AG04449 (cell line): Measurements from ENCODE around the gene PLCL1.
"Not testable (repeated sequence)": the region's sequence is repeated elsewhere in the genome, so short reads cannot be mapped to it uniquely, and the experiment has no call there.

Source experiments
- CTCF ChIA-PET: fragments of 350-600 bp; formaldehyde crosslinking; extraction: SDS; loops from one replicate; lab custom pipeline; 2021; ENCODE audit warnings: antibody characterized with exemption; lab: Yijun Ruan, JAX
- POLR2A ChIA-PET: fragments of 400-600, 350-600 bp; formaldehyde crosslinking; extraction: SDS; loops from one replicate; lab custom pipeline; 2020; ENCODE audit warnings: antibody characterized with exemption, inconsistent platforms; lab: Yijun Ruan, JAX
- DNase-seq: peaks from one replicate; pipeline ENCODE4 v3.0.0-alpha.2; 2010; ENCODE audit warnings: low read depth, low spot score
- H3K4me3 ChIP-seq: 2 replicates; pipeline ENCODE4 v1.5.1; 2011; ENCODE audit warnings: low read depth, mild to moderate bottlenecking, control low read depth, low read length
- CTCF ChIP-seq: IDR thresholded peaks from one replicate; pipeline ENCODE4 v1.5.1; 2011; ENCODE audit warnings: mild to moderate bottlenecking, moderate library complexity, low read length, control low read depth, inconsistent platforms; ENCODE audit not compliant: insufficient read depth; ENCODE audit errors: missing control alignments

Gene PLCL1

GRCh38 chr2:197814526-197814925 lies 10.1 kb downstream of the PLCL1 start:
- CTCF ChIA-PET: interaction anchor here (0.6 to 2.1 kb wide), 4 partner anchors 9 to 238 kb away, joined by 3 to 5 read pairs (median 3); no protein-coding TSS in a partner anchor
- POLR2A ChIA-PET: no interaction called here
- no peak for TF ChIP-seq CTCF
- H3K4me3 ChIP-seq: no peak overlapping the region
- DNase-seq: no peak

DNA sequence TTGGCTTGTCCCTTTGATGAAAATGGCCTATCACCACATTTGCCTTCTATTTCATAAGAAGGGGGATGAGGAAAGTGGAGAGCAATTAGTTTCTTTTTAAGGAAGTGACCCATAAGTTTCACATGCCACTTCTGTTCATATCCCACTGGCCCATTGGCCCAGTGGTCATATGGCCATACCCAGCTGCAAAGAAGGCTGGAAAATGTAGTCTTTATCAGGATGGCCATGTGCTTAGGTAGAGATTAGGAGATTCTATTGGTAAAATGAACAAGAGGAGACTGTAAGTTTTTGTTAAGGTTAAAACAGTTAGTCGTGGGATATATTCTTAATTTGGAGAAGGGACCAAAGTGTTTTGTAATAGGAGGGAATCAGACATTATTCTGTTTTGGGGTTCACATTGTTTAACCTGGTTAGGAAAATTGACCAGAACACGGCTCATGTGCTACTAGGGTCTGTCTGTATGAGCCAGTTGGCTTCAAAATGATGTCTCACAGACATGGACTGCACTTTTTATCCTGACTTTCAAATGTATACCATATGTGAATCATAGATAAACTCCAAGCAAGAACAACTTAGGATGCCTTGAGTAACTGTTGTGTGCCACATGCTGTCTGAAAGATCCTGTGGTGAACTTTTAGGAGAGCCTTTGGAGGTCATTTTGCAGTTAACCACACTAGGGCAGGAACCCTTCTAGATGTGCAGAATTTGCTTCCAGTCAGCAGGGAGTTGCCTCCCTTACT lies 17.3 kb downstream of the PLCL1 start:
- no peak for TF ChIP-seq CTCF
- no peak for DNase-seq
- CTCF ChIA-PET: no interaction called here

GRCh38 chr2:197822333-197822732 lies 17.9 kb downstream of the PLCL1 start:
- no peak for DNase-seq
- no peak overlapping the region for H3K4me3 ChIP-seq
- CTCF ChIA-PET: no interaction called here
- POLR2A ChIA-PET: no interaction called here
- TF ChIP-seq CTCF: no peak

More for the DNA sequence above, 17.3 kb downstream of the PLCL1 start:
- no peak overlapping the region for H3K4me3 ChIP-seq
- POLR2A ChIA-PET: no interaction called here

DNA sequence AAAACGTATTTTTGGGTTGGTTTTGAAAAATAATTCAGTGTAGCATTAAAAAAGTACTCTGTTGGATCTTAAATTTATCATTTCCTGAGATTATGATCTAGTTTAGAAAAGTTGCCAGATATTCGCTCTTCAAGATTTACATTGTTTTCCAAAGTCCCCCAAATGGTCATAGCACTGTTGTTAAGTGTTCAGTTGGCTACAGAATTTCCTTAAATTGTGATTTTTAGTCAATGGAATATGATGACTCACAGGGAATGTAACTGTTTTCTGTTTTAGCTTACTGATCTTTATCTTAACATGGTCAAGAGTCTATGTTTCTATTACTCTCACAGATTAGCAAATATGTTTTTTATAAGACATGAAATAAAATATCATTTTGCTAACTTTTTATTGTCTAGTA lies 23.2 kb downstream of the PLCL1 start:
- no peak for TF ChIP-seq CTCF
- ChIA-PET POLR2A (no interaction called here), CTCF (interaction anchor here (1.7 kb wide), 1 partner anchor 14 kb away, joined by 3 read pairs; no protein-coding TSS in a partner anchor)
- H3K4me3 ChIP-seq: no peak overlapping the region
- DNase-seq: no peak

DNA sequence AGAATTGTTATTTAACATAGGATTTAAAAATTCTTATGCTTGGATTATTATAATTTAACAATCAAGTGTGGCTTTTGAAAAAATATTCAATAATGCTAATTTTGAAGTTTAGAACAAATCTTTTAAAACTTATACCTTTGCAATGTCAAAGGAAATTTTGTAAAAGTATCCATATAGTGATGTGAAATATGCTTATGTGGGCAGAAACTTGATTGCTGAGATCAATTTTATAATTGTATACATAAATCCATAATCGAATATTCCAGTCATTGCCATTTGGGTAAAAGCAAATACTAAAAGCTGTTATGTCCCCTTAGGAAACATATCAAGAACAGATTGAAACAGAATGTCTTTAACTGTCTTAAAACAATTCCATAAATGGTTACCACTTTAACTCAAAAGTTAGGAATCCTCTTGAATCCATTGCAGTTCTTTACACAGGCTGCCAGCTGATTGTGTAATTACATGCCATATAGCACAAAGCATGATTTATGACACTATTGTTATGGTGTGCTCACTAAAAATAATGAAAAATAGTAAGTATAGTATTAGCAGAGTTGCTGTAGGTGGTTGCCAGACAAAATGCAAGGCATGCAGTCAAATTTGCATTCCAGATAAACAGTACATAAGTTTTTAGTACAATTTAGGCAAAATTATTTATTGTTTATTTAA lies 24.2 kb downstream of the PLCL1 start:
- DNase-seq: no peak
- CTCF ChIA-PET: no interaction called here
- TF ChIP-seq CTCF: no peak
- H3K4me3 ChIP-seq: no peak overlapping the region
- POLR2A ChIA-PET: no interaction called here

- CTCF ChIA-PET, H3K4me3 ChIP-seq, POLR2A ChIA-PET, DNase-seq: not testable (repeated sequence)
These were observed 30.4 kb downstream of the PLCL1 start for GRCh38 chr2:197834771-197835170.
